Retinal pigment epithelial cell (primary cell): Measurements from ENCODE around the gene ROR2.
A peak's percentile ranks its signal among the peaks of the same experiment; 100 is the strongest.

Experiments used
- DNase-seq: peaks from one replicate; pipeline ENCODE4 v3.0.0-alpha.2; 2010; ENCODE audit warnings: low read depth
- H3K4me3 ChIP-seq: 2 replicates; pipeline ENCODE4 v1.5.1; 2011; ENCODE audit warnings: mild to moderate bottlenecking, low read length, control low read depth, moderate library complexity
- TF ChIP-seq, protein P1 (sequence below): conservative IDR thresholded peaks from 2 replicates; pipeline ENCODE4 v1.5.1; 2011; ENCODE audit warnings: low read depth, low read length, control low read depth, inconsistent platforms

ROR2 gene

GRCh38 chr9:91733006-91733624, 216.9 kb downstream of the ROR2 start:
- TF ChIP-seq, protein P1, sequence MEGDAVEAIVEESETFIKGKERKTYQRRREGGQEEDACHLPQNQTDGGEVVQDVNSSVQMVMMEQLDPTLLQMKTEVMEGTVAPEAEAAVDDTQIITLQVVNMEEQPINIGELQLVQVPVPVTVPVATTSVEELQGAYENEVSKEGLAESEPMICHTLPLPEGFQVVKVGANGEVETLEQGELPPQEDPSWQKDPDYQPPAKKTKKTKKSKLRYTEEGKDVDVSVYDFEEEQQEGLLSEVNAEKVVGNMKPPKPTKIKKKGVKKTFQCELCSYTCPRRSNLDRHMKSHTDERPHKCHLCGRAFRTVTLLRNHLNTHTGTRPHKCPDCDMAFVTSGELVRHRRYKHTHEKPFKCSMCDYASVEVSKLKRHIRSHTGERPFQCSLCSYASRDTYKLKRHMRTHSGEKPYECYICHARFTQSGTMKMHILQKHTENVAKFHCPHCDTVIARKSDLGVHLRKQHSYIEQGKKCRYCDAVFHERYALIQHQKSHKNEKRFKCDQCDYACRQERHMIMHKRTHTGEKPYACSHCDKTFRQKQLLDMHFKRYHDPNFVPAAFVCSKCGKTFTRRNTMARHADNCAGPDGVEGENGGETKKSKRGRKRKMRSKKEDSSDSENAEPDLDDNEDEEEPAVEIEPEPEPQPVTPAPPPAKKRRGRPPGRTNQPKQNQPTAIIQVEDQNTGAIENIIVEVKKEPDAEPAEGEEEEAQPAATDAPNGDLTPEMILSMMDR = no peak
- DNase-seq = no peak
- no peak overlapping the region for H3K4me3 ChIP-seq

GRCh38 chr9:91732187-91733005, 217.6 kb downstream of the ROR2 start:
- TF ChIP-seq, protein P1 = no peak
- H3K4me3 ChIP-seq = no peak overlapping the region
- DNase-seq = no peak

DNA sequence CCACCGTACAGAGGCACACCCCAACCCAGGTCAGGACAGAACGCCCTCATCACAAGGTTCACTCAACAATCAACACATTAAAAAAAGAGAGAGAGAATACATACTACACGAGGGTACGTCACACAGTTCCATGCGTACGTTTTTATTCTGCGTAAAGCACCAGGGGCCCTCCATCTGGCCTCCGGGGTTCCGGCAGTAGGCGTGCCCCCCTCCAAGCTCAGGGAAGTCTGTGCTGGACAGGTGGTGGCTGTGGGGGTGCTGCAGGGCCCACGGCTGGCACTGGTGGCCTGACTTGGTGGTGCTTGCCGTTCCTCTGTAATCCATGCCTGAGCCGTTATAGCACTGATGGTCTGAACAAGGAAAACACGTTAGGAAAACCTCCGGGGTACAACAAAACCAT, 219.2 kb downstream of the ROR2 start:
- no peak overlapping the region for H3K4me3 ChIP-seq
- no peak for DNase-seq
- TF ChIP-seq, protein P1 = no peak

- DNase-seq = no peak
- TF ChIP-seq, protein P1 = no peak
- no peak overlapping the region for H3K4me3 ChIP-seq
Observed at GRCh38 chr9:91729558-91729842, 220.5 kb downstream of the ROR2 start.

- TF ChIP-seq, protein P1 = no peak
- no peak overlapping the region for H3K4me3 ChIP-seq
- no peak for DNase-seq
Observed at GRCh38 chr9:91727972-91728371, 222.1 kb downstream of the ROR2 start.

DNA sequence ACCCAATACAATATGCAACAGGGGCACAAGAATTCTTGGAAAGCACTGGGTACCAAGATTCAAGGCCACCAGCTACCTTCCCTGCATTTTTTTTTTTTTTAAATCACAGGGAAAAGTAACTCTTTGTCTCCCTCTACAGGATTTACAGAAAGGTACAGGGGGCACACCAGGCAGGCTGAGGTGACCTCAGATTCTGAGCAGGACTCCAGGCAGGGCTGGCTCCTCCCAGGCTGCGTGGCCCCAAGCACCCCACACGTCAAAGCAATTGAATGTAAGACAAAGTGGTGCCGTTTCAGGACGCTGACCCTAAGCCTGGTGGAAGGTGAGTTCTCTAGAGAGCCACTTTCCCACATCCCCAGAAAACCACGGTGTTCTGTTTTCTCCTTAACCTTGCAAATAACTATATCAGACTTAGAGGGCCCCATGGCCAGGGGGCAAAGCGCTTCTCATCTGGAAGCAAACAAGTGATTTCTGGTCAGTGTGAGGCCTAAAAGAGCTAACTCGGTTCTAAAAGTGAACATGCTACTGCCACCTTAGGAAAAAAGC, 222.6 kb downstream of the ROR2 start:
- no peak for DNase-seq
- no peak overlapping the region for H3K4me3 ChIP-seq
- TF ChIP-seq, protein P1 = peak; percentile 73
